Activated T-helper 1 cell treated with Interleukin-2 at 50 U/mL for 16 hours (primary cell): ENCODE measurements around the gene PNMA3.
"Not testable (repeated sequence)": the region's sequence is repeated elsewhere in the genome, so short reads cannot be mapped to it uniquely, and the experiment has no call there.

Experiments
- DNase-seq: peaks from one replicate; pipeline ENCODE4 v3.0.0-alpha.2; 2020; ENCODE audit warnings: low read depth

Gene PNMA3

GRCh38 chrX:153055871-153056749 lies at the start of gene PNMA3:
TSS of gene PNMA3 (plus strand) at chrX:153056470. CDS start at chrX:153057056, 586 bp downstream.
- no peak for DNase-seq

DNA sequence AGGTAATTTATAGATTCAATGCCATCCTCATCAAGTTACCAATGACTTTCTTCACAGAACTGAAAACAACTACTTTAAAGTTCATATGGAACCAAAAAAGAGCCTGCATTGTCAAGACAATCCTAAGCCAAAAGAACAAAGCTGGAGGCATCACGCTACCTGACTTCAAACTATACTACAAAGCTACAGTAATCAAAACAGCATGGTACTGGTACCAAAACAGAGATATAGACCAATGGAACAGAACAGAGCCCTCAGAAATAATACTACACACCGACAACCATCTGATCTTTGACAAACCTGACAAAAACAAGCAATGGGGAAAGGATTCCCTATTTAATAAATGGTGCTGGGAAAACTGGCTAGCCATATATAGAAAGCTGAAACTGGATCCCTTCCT lies 39.1 kb upstream of the PNMA3 start:
- DNase-seq, result not testable (repeated sequence)

- DNase-seq, result no peak
These were observed 37.1 kb upstream of the PNMA3 start for GRCh38 chrX:153019166-153019565.

GRCh38 chrX:153026501-153026900 lies 29.8 kb upstream of the PNMA3 start:
- DNase-seq, result not testable (repeated sequence)

DNA sequence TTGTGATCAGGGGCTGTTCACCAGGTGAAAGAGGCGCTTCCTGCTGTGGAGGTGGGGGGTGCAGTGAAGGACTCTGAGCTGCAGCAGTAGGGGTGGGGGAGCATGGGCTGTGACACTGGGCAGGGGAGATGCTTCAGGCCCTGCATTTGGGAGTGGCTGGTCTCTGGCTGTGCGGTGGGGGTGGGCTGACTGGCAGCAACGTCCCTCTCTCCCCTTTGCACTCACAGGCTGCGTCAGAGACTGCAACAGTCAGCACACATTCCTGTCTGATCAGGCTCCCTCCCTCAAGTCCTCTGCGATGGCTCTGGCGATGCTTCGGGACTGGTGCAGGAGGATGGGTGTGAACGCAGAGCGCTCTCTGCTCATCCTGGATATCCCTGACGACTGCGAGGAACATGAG lies 27.8 kb upstream of the PNMA3 start:
- not testable (repeated sequence) for DNase-seq

DNA sequence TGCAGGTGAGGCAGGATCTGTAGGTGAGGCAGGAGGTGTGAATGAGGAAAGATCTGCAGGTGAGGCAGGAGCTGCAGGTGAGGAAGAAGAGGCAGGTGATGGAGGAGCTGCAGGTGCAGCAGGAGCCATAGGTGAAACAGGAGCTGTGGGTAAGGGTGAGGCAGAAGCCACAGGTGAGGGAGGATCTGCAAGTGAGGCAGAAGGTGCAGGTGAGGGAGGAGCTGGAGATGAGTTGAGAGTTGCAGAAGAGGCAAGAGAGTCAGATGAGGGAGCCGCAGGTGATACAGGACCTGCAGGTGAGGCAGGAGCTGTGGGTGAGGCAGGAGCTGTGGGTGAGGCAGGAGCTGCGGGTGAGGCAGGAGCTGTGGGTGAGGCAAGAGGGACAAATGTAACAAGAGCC lies 27.1 kb upstream of the PNMA3 start:
- DNase-seq, result no peak

DNA sequence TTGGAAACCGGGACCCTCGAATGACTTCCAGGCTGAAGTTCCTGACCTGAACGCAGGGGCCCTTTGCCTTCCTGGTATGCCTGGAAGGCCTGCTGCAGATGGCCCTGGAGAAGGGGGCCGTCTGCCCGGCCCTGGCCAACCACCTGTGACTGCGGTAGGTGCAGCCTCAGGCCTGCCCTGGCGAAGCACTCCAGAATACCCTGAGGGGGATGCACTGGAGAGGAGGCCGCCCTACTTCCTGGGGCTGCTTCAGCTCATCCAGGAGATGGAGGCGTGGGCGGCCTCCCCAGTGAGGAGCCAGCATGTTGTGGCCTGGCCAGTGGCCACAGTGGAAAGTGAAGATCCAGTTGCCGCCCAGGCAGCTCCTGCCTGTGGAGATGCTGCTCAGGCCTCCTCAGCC lies 26.4 kb upstream of the PNMA3 start:
- DNase-seq, result no peak

- no peak for DNase-seq
These were observed 25.5 kb upstream of the PNMA3 start for GRCh38 chrX:153030801-153031200.

DNA sequence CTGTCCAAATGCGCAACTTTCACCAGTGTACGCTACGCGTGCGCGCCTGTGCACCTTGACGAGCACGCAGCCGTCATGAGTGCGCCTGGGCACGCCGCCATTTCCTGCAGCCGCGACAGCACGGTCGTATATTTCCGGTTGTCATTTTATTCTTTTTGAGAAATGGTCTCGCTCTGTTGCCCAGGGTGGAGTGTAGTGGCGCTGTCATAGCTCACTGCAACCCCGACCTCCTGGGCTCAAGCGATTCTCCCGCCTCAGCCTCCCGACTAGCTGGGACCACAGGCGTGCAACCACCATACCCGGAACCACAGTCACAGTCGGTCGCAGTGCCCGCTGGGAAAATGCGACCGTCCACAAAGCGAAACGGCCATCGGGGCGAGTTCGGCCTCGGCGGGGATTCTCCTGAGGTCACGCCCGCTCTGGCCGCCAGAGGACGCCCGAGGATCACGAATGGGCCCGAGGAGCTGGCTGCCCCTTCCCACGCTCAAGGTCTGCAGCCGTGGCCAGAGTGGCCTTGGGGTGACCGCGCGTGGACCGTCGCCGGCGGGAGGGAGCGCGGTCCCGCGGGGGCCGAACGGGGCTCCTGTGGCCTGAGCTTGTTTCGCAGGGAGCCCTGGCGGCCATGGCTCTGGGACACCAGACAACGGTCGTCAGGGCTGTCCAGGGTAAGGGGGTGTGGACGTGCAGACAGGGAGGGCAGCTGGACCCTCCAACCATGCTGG lies 23.7 kb upstream of the PNMA3 start:
- DNase-seq, result peak; percentile 41

DNA sequence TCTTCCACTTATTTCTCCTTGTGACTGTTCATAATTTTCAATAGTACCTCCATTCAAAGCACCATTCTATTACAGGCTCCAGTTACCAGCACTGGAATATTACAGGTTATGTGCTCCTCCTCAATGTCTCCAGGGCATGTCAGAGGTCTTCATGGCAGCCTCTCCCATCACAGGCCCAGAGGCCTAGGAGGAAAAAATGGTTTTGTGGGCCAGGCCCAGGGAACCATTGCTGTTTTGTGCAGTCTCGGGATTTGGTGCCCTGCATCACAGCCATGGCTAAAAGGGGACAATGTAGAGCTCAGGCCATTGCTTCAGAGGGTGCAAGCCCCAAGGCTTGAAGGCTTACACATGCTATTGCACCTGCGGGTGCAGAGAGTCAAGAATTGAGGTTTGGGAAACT lies 7.2 kb upstream of the PNMA3 start:
- DNase-seq, result no peak

GRCh38 chrX:153052534-153052933 lies 3.7 kb upstream of the PNMA3 start:
- DNase-seq, result no peak

DNA sequence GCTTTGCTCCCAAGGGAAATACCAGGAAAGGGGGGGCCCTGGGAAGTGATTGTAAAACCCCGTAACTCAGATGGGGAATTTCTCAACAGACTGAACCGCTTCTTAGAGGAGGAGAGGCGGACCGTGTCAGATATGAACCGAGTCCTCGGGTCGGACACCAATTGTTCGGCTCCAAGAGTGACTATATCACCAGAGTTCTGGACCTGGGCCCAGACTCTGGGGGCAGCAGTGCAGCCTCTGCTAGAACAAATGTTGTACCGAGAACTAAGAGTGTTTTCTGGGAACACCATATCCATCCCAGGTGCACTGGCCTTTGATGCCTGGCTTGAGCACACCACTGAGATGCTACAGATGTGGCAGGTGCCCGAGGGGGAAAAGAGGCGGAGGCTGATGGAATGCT lies 1.0 kb downstream of the PNMA3 start:
- no peak for DNase-seq

- no peak for DNase-seq
These were observed 3.2 kb downstream of the PNMA3 start for GRCh38 chrX:153059191-153060094.

DNA sequence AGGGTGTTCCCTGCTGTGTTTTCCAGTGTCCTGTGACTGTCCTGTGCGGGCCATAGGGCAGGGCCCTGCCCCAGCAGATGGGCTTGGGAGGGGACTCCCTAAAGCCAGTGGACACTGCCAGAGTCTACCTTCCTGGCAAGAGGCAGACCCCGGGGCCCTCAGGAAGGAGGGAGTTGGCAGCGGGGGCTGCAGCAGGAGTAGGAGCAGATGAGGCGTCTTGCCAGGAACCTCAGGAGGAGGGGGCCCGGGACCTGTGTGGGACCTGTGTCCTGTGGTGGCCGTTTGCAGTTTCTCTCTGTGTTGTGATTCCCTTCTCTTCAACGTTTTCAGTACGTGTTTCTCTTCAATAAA lies 3.8 kb downstream of the PNMA3 start:
- DNase-seq, result no peak

DNA sequence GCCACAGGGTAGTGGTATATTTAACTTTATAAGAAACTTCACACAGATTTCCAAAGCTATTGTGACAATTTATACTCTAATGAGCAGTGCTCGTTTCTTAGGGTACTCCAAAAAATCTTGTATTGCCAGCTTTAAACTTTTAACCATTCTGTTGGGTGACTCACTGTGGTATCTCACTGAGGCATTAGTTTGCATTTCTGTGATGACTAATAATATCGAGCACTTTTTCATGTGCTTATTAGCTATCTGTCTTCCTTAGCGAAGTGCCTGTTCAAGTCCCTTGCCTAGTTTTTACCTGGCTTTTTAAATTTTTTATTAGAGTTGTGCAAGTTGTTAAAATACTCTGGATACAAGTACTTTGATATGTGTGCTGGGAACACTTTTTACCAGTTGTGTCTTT lies 5.5 kb downstream of the PNMA3 start:
- DNase-seq, result no peak

- DNase-seq, result no peak
These were observed 7.0 kb downstream of the PNMA3 start for GRCh38 chrX:153063315-153063714.

GRCh38 chrX:153064061-153064460 lies 7.8 kb downstream of the PNMA3 start:
- DNase-seq, result no peak

GRCh38 chrX:153065389-153065788 lies 9.1 kb downstream of the PNMA3 start:
- no peak for DNase-seq

DNA sequence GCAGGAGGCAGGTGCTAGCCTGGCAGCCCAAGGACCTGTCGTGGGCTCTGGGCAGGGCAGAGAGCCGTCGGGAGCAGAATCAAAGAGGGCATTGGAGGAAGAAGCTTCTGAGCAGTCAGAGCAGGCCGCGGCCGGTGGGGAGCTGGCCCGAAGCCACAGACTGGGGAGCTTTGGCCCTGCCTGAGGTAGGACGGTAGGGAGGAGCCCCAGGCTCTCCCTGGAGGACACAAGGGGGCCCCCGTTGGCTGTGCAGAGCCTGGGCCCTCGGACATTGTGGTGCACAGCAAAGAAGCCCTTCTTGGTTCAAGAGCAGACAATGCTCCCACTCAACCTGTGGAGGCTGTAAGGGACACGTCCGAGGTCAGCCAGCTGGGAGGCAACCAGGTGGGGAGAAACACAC lies 10.1 kb downstream of the PNMA3 start:
- not testable (repeated sequence) for DNase-seq

DNA sequence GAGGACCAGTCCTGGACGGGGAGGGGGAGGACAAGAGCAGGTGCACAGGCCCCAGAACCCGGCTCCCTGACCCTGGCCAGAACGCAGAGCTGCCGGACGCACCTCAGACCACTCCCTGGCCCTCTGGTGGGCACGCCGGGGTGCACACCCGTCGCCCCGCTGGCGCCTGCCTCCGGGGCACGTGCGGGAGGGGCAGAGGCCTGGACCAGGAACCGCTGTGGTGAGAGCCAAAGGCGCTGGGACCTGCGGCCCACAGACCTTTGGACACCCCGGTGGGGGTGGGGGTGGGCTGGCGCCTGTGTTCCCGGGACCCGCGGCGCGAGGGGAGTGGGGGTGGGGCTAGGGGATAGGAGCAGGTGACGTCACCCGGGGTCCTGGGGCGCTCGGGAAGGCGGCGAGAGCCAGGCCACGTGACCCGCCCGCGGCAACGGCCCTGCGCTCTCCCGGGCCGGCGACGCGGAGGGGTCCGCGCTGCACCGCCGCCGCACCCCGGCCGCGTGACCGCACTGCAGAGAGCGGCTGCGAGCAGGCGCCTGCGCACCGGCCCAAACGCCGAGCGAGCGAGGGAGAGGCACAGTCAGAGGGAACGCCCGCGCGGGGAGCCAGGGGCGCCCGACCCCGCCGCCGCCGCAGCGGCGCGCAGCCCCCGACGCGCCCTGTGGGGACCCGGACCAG lies 15.8 kb downstream of the PNMA3 start, which contains the start of gene PNMA6A:
Gene PNMA6A, plus strand, starts transcription at position 546 of the 675 bp plus-strand sequence. CDS start 609 bp downstream, outside the sequence.
- DNase-seq, result not testable (repeated sequence)

- DNase-seq, result not testable (repeated sequence)
These were observed 17.1 kb downstream of the PNMA3 start for GRCh38 chrX:153073331-153073730.
